ENCODE results near the gene PPIAL4G.
"Not testable (repeated sequence)": the region's sequence is repeated elsewhere in the genome, so short reads cannot be mapped to it uniquely, and the experiment has no call there.

The PPIAL4G gene

GRCh38 chr1:148483029-148483428, at the start of gene PPIAL4G:
Gene PPIAL4G (minus strand): TSS chr1:148483302. CDS start chr1:148483252, 50 bp downstream.
- DNase-seq, result not testable (repeated sequence)

DNA sequence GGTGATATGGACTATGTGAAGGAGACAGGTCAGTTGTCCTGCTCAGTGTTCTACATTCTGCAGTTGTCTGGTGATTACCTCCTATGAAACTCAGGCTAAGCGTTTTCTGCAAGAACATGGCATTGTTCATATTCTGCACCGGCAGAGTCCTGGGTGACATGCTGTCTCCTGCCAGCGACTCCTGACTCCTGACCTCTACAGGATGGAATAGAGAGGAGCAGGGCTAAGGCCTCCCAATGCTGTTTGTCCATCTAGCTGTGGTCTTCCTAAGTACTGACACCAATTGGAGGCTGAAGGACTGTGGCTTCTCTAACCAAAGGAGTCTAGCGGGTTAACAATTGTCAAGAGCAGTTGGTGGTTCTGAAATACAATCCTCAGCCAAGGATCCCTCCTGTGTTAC, 49.1 kb upstream of the PPIAL4G start:
- DNase-seq, result not testable (repeated sequence)

GRCh38 chr1:148529101-148529567, 46.0 kb upstream of the PPIAL4G start:
- DNase-seq, result peak; percentile 62 to 72

DNA sequence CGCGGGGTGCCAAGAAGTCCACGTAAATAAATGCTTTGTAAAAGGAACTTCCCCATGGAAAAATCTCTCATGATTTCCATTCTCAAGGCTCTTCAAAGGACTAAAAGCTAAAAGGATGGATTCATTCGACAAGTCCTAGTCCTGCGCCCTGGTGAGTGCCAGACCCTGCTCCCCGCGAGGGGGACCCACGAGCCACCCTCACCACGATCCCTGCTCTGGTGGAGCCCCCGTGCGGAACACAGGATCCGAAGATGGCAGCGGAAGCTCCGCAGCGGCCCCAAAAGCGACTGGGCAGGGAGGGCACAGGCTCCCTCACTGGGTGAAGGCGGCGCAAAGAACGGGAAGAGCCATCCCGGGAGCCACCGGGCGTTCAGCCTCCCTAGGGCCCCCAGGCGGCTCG, 45.5 kb upstream of the PPIAL4G start:
- not testable (repeated sequence) for DNase-seq

DNA sequence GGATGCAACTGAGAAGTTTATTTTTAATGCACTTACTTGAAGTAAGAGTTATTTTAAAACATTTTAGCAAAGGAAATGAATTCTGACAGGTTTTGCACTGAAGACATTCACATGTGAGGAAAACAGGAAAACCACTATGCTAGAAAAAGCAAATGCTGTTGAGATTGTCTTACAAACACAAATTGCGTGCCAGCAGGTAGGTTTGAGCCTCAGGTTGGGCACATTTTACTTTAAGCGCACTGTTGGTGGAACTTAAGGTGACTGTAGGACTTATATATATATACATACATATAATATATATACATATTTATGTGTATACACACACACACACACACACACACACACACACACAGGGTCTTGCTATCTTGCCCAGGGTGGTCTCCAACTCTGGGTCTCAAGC, 43.5 kb upstream of the PPIAL4G start:
- DNase-seq, result not testable (repeated sequence)

DNA sequence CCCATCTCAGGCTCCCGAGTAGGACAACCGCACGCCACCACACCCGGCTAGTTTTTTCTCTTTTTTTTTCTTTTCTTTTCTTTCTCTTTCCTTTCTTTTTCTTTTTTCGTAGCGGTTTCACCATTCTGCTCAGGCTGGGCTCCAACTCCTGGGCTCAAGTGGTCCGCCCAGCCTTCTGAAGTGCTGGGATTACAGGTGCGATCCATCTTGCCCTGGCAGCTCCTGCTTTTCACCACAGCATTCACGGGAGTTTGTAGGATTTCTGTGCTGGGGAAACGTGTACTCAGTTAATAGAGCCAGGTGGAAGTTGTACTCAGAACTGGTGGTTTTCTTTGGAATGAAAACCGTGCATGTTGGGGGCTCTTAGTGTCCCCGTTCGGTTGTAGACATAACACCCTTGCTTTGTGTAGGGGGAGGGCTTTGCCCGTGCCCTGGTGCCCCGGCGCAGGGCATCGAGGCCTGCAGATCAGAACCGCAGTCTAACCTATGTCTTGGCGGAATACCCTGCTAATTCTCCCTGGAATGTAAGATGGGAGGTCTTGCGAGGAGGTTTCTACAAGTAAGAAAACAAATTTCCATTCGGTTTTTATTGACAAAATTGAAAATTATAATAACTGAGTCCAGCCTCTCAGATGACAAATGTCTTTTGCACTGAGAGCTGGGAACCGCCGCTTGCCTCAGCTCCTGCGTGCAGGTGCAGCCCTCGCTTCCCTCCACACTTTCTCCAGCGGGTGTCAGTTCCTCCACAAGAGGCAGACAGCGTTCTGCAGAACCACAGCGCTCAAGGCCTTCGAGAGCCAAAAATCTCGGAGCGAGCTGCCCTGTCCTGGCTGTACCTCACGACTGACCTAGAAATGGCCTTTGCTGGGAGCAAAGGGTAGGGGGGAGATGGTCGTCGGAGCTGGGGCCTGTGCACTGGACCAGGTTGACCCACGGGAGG, 40.4 kb upstream of the PPIAL4G start:
- DNase-seq, result not testable (repeated sequence)

DNA sequence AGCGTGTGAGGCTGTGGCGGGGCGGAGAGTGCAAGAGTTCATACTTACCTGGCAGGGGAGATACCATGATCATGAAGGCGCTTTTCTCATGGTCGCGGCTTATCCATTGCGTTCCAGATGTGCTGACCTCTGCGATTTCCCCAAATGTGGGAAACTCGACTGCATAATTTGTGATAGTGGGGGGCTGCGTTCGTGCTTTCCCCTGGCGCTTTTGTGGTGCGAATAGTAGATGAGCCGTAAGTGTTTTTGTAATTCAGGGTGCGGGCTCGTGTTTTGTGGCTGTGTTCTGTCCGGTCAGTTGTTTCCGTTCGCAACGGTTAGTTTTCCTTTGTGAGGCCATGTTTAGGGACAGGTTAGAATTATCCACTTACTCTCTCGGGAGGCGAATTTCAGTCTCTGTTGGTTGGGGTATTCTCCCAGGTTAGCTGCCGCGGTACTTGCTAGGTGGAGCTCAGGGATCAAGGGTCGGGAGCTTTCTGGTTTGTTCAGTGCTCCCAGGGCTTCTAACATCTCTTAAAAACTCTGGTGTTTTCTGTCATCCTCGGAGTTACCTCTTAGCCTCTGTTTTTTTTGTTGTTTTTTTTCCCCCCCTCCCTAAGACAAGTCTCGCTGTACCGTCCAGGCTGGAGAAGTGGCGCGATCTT, 39.6 kb upstream of the PPIAL4G start:
- DNase-seq, result peak; percentile 97 to 99

GRCh38 chr1:148522072-148522471, 39.0 kb upstream of the PPIAL4G start:
- DNase-seq, result peak; percentile 89 to 96

- not testable (repeated sequence) for DNase-seq
Observed at GRCh38 chr1:148514310-148514709, 31.2 kb upstream of the PPIAL4G start.

DNA sequence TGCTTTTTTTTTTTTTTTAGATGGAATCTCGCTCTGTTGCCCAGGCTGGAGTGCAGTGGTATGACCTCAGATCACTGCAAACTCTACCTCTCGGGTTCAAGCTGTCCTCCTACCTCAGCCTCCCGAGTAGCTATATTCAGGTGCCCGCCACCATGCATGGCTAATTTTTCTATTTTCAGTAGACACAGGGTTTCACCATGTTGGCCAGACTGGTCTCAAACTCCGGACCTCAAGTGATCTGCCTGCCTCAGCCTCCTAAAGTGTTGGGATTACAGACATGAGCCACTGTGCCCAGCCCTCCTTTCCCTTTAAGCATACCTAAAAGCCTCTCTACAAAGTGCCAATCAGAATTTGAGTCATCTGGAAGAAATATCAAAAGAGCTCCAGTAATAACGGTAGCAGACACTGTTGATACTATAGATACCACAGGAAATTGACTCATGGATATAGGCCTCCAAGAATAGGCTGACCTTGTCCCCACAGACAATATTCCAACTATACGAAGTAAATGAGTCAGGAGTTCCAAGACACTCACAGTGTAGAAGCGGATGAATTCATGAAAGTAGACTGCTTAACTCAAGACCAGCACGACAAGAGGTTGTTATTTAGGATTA, 29.6 kb upstream of the PPIAL4G start:
- not testable (repeated sequence) for DNase-seq

- not testable (repeated sequence) for DNase-seq
Observed at GRCh38 chr1:148493933-148494332, 10.8 kb upstream of the PPIAL4G start.

GRCh38 chr1:148481134-148481533, 2.0 kb downstream of the PPIAL4G start:
- DNase-seq, result not testable (repeated sequence)

- DNase-seq, result not testable (repeated sequence)
Observed at GRCh38 chr1:148459694-148460093, 23.4 kb downstream of the PPIAL4G start.

GRCh38 chr1:148458901-148459581, 24.1 kb downstream of the PPIAL4G start:
- DNase-seq, result not testable (repeated sequence)

- DNase-seq, result not testable (repeated sequence)
Observed at GRCh38 chr1:148458398-148458797, 24.7 kb downstream of the PPIAL4G start.

- peak in 1 of 2 experiments; percentile 12 for DNase-seq
Observed at GRCh38 chr1:148452845-148453244, 30.3 kb downstream of the PPIAL4G start.

GRCh38 chr1:148439654-148440325, 43.3 kb downstream of the PPIAL4G start:
- DNase-seq, result not testable (repeated sequence)

- no peak for DNase-seq
Observed at GRCh38 chr1:148435406-148435805, 47.7 kb downstream of the PPIAL4G start.

GRCh38 chr1:148434832-148435231, 48.3 kb downstream of the PPIAL4G start:
- no peak for DNase-seq

- not testable (repeated sequence) for DNase-seq
Observed at GRCh38 chr1:148432916-148433317, 50.2 kb downstream of the PPIAL4G start.

All from NCI-H2081 (cell line).